NCI-H69 (cell line): Measurements from ENCODE around the gene OR13C5.

Experiments
- DNase-seq: peaks from one replicate; lab custom pipeline; 2025; lab: John Stamatoyannopoulos, UW

The OR13C5 gene

GRCh38 chr9:104553261-104553660 is 46.0 kb downstream of the OR13C5 start:
- no peak for DNase-seq
